Duodenal mucosa (tissue), 2 donors: Measurements from ENCODE around the gene ABHD8.

ENCODE experiments used
- H3K27ac ChIP-seq: one replicate; pipeline ENCODE4 v1.7.0; 2013; ENCODE audit warnings: low read depth, low read length
- H3K27me3 ChIP-seq, 2 donors: one replicate each; pipeline ENCODE4 v1.7.0; 2013; ENCODE audit warnings: low read length in 2 of 2, control low read depth in 1 of 2; ENCODE audit not compliant: insufficient read depth in 2 of 2, control insufficient read depth in 1 of 2
- H3K36me3 ChIP-seq, 2 donors: one replicate each; pipeline ENCODE4 v1.7.0; 2013; ENCODE audit warnings: low read length in 2 of 2, control low read depth in 1 of 2; ENCODE audit not compliant: insufficient read depth in 2 of 2, control insufficient read depth in 1 of 2
- H3K4me1 ChIP-seq, 2 donors: one replicate each; pipeline ENCODE4 v1.7.0; 2013; ENCODE audit warnings: low read length in 2 of 2, control low read depth in 1 of 2; ENCODE audit not compliant: insufficient read depth in 2 of 2, control insufficient read depth in 1 of 2
- H3K4me3 ChIP-seq, 2 donors: one replicate each; pipeline ENCODE4 v1.7.0; 2013; ENCODE audit warnings: low read length in 2 of 2, low read depth in 1 of 2
- H3K9ac ChIP-seq, 2 donors: one replicate each; pipeline ENCODE4 v1.7.0; 2013; ENCODE audit warnings: low read length in 2 of 2, low read depth in 1 of 2
- H3K9me3 ChIP-seq, 2 donors: one replicate each; pipeline ENCODE4 v1.7.0; 2013; ENCODE audit warnings: low read length in 2 of 2, control low read depth in 1 of 2; ENCODE audit not compliant: control insufficient read depth in 1 of 2

Gene ABHD8

DNA sequence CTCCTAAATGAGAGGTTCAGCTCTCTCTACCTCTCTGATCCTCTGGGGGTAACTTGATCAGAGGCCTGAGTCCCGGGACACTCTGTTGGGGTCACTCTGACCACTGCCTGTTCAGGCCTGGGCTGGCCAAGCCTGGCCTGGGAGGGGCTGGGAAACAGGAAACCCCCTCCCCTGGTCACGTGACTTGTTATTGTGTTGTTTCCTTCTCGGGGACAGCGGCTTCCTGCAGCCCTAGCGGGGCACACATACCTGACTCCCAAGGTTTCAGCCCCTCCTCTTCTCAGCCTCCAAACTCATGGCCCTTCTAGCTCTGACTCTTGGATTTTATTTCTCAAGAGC is 38.6 kb downstream of the ABHD8 start, which contains the start of gene USHBP1:
USHBP1 (minus strand) TSS at position 105 of the 339 bp plus-strand sequence. CDS start 446 bp downstream, outside the sequence.
- Histone ChIP-seq H3K27me3 (no peaks in the 10 kb centered on the region), H3K36me3 (peaks cover 0 to 3% of the 10 kb centered on the region in 2 donors), H3K4me3 (peak within 1 kb of the TSS in 1 of 2 donors; percentile 45), H3K27ac (no peak within 1 kb of the TSS), H3K9me3 (no peaks in the 10 kb centered on the region), H3K4me1 (peaks cover 6 to 12% of the 10 kb centered on the region in 2 donors), H3K9ac (no peak within 1 kb of the TSS)

DNA sequence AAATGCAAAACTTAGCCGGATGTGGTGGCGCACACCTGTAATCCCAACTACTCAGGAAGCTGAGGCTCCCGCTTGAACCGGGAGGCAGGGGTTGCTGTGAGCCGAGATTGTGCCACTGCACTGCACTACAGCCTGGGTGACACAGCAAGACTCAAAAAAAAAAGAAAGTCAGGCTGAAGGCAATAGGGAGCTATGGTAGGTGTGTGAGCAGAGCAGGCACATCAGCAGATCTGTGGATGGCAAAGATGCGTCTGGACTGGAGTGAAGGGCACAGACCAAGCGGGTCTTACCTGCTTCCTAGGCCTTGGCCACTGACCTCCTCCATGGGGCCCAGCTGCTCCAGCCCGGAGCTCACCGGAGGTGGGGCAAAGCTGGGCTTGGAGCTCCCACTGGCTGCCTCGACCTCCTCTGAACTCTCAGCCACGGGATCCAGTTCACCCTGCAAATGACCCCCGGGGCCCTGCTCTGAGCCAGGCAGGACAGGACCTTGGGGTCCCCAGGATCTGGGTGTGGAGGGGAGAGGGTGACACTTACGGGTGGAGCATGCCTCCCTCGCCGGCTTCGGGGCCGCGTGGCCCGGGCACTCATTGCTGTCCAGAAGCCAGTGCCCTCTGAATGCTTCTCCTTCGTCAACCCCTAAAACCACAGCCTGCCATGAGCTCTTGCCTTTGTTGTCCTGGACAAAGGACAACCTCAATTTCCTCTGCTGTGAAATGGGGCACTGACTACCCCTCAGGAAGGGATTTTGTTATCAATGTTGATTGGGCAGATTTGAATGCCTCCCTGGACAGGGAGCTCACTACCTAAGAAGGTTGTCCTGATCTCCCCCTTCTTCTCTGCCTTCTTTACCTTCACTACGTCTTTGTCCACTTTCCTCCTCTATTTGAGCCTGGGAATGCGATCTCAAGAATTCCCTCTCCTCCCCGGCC is 39.2 kb downstream of the ABHD8 start:
- Histone ChIP-seq H3K9ac (no peak overlapping the region), H3K36me3 (peaks cover 0 to 1% of the 10 kb centered on the region in 2 donors), H3K27ac (no peak overlapping the region), H3K27me3 (no peaks in the 10 kb centered on the region), H3K4me1 (peaks cover 6 to 12% of the 10 kb centered on the region in 2 donors), H3K9me3 (no peaks in the 10 kb centered on the region), H3K4me3 (peak overlapping the region in 1 of 2 donors; percentile 45)

DNA sequence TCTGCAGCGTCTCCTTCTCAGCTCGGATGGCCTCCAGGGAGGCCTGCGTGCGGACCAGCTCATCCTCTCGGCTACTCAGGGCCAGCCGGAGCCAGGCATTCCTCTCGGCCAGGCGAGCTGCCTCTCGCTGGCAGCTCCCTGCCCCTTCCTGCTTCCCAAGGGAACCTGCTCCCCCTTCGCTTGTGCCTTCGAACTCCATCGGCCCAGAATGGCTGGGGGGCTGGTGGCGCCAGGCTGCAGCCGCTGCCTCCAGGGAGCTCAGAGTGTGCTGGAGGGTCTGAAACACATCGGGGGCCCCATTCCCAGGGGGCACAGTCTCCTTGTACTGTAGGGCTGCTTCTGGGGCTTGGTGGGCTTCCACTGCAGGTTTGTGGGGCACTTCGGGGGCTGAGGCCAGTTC is 40.7 kb downstream of the ABHD8 start:
- H3K27ac ChIP-seq, result no peak overlapping the region
- no peak overlapping the region for H3K9ac ChIP-seq
- H3K4me3 ChIP-seq, result no peak overlapping the region
- no peaks in the 10 kb centered on the region for H3K36me3 ChIP-seq
- H3K9me3 ChIP-seq, result no peaks in the 10 kb centered on the region
- H3K4me1 ChIP-seq, result peaks cover 0 to 3% of the 10 kb centered on the region in 2 donors
- no peaks in the 10 kb centered on the region for H3K27me3 ChIP-seq

DNA sequence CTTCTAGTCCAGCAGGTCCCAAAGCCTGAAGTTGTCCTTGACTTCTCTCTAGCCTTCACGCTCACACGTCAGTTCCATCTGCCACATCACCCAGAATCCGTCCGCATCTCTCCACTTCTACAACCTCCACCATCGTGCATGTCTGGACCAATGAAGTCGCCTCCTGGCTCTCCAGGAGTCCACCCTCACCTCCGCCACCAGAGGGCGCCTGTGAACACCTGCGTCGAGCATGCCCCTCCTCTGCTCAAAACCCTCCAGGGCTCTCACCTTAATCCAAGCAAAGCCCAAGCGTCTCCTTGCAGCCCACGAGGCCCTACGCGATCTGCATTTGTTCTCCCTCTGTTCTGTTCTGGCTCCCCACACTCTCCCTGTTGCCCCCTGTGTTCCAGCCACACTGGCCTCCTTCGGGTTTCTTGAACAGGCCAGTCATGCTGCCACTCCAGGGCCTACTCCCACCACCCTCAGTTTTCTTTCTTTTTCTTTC is 42.3 kb downstream of the ABHD8 start:
- Histone ChIP-seq H3K27me3 (no peaks in the 10 kb centered on the region), H3K27ac (no peak overlapping the region), H3K4me1 (peaks cover 0 to 3% of the 10 kb centered on the region in 2 donors), H3K4me3 (no peak overlapping the region), H3K9ac (no peak overlapping the region), H3K36me3 (no peaks in the 10 kb centered on the region), H3K9me3 (no peaks in the 10 kb centered on the region)

DNA sequence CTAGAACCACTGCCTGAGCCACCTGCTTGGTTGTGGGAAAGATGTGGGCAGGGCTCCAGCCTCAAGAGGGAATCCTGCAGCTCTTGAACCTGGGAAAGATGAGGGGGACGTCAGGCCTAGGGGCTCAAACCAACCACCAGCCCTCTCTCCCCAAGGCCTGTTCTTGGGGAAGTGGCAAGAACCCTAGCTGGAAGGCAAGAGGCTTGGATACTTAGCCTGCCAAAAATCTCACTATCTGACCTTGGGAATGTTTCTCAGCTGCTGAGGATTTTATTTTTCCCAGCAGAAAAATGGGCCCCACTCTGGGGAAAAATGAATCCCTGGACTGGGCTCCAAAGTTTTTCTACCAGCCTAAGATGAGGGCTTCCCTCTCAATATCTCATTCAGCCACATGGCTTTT is 43.3 kb downstream of the ABHD8 start:
- Histone ChIP-seq H3K27ac (no peak overlapping the region), H3K9ac (no peak overlapping the region), H3K9me3 (no peaks in the 10 kb centered on the region), H3K36me3 (no peaks in the 10 kb centered on the region), H3K27me3 (no peaks in the 10 kb centered on the region), H3K4me1 (peaks cover 0 to 3% of the 10 kb centered on the region in 2 donors), H3K4me3 (no peak overlapping the region)

DNA sequence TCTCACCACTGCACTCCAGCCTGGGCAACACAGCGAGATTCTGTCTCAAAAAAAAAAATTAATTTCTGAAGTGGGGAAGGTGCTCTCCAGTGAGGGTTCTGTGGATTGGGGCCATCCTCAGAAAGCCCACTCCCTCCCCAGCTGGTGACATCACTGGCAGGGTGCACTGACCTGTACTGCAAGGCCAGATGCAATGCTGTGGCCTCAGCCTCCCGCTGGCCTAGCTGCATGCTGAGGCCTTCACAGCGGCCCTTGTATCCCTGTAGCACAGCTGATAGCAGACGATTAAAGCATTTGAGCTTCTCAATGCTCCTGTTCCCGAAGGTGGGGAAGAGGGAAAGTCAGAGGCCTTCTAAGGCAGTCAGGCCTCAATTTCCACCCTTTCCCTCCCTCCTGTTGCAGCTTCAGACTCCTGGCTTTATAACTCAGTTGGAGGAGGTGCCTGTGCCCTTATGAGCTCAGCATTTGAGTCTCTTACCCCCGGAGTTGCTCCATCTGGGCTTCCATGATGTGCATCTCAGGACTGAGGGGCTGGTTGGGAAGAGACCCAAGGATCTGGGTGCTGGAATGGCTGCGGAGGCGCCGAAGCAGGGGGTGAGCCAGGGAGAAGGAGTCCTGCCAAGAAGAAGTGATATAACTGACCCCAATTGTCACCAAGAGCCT is 44.0 kb downstream of the ABHD8 start:
- H3K4me1 ChIP-seq, result peaks cover 0 to 3% of the 10 kb centered on the region in 2 donors
- H3K36me3 ChIP-seq, result no peaks in the 10 kb centered on the region
- no peak overlapping the region for H3K4me3 ChIP-seq
- H3K27me3 ChIP-seq, result no peaks in the 10 kb centered on the region
- no peak overlapping the region for H3K27ac ChIP-seq
- H3K9me3 ChIP-seq, result no peaks in the 10 kb centered on the region
- H3K9ac ChIP-seq, result no peak overlapping the region

DNA sequence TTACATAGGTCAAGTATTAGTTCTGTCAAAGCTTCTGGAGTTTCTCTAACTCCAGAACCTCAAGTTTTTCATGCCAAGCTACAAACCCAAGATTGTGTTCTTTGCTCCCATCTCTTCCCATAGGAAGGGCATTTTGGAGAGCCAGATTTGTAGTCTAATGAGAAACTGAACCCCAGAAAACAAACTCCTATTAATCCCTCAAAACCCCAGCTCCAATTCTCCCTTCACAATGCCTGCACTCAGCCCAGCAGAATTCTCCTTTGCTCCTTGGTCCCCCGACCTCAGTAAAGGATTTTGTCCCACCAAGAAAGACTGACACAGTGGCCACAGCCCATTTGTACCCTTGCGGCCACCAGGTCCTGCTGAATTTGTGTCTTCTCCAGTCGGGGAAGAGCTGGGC is 47.1 kb downstream of the ABHD8 start:
- Histone ChIP-seq H3K4me1 (peaks cover 0 to 3% of the 10 kb centered on the region in 2 donors), H3K27me3 (no peaks in the 10 kb centered on the region), H3K36me3 (no peaks in the 10 kb centered on the region), H3K9ac (no peak overlapping the region), H3K27ac (no peak overlapping the region), H3K9me3 (no peaks in the 10 kb centered on the region), H3K4me3 (no peak overlapping the region)

DNA sequence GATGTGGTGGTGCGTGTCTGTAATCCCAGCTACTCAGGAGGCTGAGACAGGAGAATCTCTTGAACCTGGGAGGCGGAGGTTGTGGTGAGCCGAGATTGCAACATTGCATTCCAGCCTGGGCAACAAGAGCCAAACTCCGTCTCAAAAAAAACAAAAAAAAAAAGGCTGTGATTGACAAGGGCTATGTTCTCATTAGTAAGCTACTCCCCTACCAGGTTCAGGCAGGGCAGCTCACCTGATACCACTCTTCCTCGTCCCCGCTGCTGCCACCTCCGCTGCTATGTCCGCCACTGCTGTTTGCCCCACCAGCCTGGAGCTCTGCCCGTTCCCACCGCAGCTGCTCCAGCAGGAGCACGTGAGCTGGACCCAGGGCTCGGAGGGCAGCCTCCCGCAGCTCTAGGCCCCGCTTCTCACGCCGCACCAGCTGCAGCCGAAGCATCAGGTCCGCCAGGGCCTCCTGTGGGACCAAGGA is 48.0 kb downstream of the ABHD8 start:
- Histone ChIP-seq H3K4me1 (no peaks in the 10 kb centered on the region), H3K27ac (no peak overlapping the region), H3K4me3 (no peak overlapping the region), H3K9ac (no peak overlapping the region), H3K36me3 (no peaks in the 10 kb centered on the region), H3K27me3 (no peaks in the 10 kb centered on the region), H3K9me3 (no peaks in the 10 kb centered on the region)

DNA sequence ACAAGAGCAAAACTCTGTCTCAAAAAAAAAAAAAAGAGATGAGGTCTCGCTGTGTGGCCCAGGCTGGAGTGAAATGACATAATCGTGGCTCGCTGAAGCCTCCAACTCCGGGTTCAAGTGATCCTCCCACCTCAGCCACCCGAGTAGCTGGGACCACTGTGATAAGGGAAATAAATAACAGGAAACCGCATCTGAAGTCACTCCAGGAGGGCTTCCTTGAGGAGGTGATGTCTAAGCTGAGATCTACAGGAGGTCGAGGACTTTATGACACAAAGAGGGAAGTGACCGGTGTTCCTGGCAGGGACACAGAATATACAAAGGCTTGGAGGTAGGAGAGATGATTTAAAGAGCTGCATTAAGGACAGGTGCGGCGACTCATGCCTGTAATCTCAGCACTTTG is 48.6 kb downstream of the ABHD8 start:
- Histone ChIP-seq H3K36me3 (no peaks in the 10 kb centered on the region), H3K9ac (no peak overlapping the region), H3K4me3 (no peak overlapping the region), H3K9me3 (no peaks in the 10 kb centered on the region), H3K4me1 (peaks cover 0 to 5% of the 10 kb centered on the region in 2 donors), H3K27me3 (no peaks in the 10 kb centered on the region), H3K27ac (no peak overlapping the region)
